MCF 10A (cell line): ENCODE data around the gene GFRA1. TPM values are rescaled to one million over a fixed set of nuclear protein-coding genes. Genes with fewer than 3 reads are reported as not detected.
A peak's percentile ranks its signal among the peaks of the same experiment; 100 is the strongest.

Source experiments
- Bru-seq: library from RNA; stranded (reverse); fragments of 400-500 nt; gene quantifications from one replicate; lab custom pipeline; 2021; lab: Mats Ljungman, UMichigan
- BruChase-seq, 2 experiments: library from RNA; stranded (reverse); fragments of 400-500 nt; gene quantifications; one replicate each; lab custom pipeline; 2021; lab: Mats Ljungman, UMichigan
- BruUV-seq: library from RNA; stranded (reverse); fragments of 400-500 nt; replicated peaks from 2 replicates; lab custom pipeline; 2021; lab: Mats Ljungman, UMichigan
- CTCF ChIA-PET: fragments of 300-600 bp; sonication (Branson Sonifier 250); formaldehyde crosslinking; extraction: SDS; loops from one replicate; lab custom pipeline; 2021; ENCODE audit warnings: antibody characterized with exemption, inconsistent platforms; lab: Yijun Ruan, JAX
- POLR2A ChIA-PET: fragments of 300-600, 350-650 bp; sonication (Branson Sonifier 250); formaldehyde crosslinking; extraction: SDS; loops from one replicate; lab custom pipeline; 2020; ENCODE audit warnings: antibody characterized with exemption, inconsistent platforms; lab: Yijun Ruan, JAX
- DNase-seq: peaks from one replicate; pipeline ENCODE4 v3.0.0-alpha.2; 2018; ENCODE audit not compliant: unreplicated experiment
- H3K27ac Mint-ChIP-seq: one replicate; pipeline ENCODE4 v1.8.0; 2022; ENCODE audit warnings: mild to moderate bottlenecking, low read depth, mixed read lengths; ENCODE audit not compliant: unreplicated experiment
- H3K27me3 Mint-ChIP-seq: one replicate; pipeline ENCODE4 v1.8.0; 2022; ENCODE audit warnings: mixed read lengths; ENCODE audit not compliant: insufficient read depth, unreplicated experiment
- H3K36me3 Mint-ChIP-seq: one replicate; pipeline ENCODE4 v1.8.0; 2022; ENCODE audit warnings: mild to moderate bottlenecking, moderate library complexity, mixed read lengths; ENCODE audit not compliant: insufficient read depth, unreplicated experiment
- H3K4me1 Mint-ChIP-seq: one replicate; pipeline ENCODE4 v1.8.0; 2022; ENCODE audit warnings: mixed read lengths; ENCODE audit not compliant: insufficient read depth, unreplicated experiment
- H3K4me3 Mint-ChIP-seq: one replicate; pipeline ENCODE4 v1.8.0; 2022; ENCODE audit warnings: mild to moderate bottlenecking, moderate library complexity, mixed read lengths; ENCODE audit not compliant: unreplicated experiment
- H3K9me3 Mint-ChIP-seq: one replicate; pipeline ENCODE4 v1.8.0; 2022; ENCODE audit warnings: mixed read lengths; ENCODE audit not compliant: unreplicated experiment
- CTCF ChIP-seq: fragments of 200-600 bp; IDR thresholded peaks from one replicate; pipeline ENCODE4 v1.8.0; 2022; ENCODE audit warnings: antibody characterized with exemption, mild to moderate bottlenecking; ENCODE audit not compliant: unreplicated experiment
- intact Hi-C: fragments of 100-400 bp; cut with micrococcal nuclease; formaldehyde crosslinking; loops from 2 replicates; pipeline ENCODE4 v1.14.1; 2022
- long read RNA-seq: library from polyadenylated mRNA; stranded (forward); transcript quantifications from one replicate; pipeline ENCODE4 v2.0.0, GENCODE V29; 2022
- total RNA-seq: library from RNA; stranded (reverse); gene quantifications from 2 replicates; pipeline ENCODE4 v1.2.3, GENCODE V29; 2022

Gene GFRA1, protein sequence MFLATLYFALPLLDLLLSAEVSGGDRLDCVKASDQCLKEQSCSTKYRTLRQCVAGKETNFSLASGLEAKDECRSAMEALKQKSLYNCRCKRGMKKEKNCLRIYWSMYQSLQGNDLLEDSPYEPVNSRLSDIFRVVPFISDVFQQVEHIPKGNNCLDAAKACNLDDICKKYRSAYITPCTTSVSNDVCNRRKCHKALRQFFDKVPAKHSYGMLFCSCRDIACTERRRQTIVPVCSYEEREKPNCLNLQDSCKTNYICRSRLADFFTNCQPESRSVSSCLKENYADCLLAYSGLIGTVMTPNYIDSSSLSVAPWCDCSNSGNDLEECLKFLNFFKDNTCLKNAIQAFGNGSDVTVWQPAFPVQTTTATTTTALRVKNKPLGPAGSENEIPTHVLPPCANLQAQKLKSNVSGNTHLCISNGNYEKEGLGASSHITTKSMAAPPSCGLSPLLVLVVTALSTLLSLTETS
- total RNA-seq (not detected in 2 replicates), Bru-seq, nascent RNA (percentile 0 among the genes with signal in this experiment), BruChase-seq, experiment 1, labeled RNA remaining after a 6-hour chase (percentile 3 among the genes with signal in this experiment), BruChase-seq, experiment 2, labeled RNA remaining after a 2-hour chase (percentile 1 among the genes with signal in this experiment)
- long read RNA-seq: 0 reads

DNA sequence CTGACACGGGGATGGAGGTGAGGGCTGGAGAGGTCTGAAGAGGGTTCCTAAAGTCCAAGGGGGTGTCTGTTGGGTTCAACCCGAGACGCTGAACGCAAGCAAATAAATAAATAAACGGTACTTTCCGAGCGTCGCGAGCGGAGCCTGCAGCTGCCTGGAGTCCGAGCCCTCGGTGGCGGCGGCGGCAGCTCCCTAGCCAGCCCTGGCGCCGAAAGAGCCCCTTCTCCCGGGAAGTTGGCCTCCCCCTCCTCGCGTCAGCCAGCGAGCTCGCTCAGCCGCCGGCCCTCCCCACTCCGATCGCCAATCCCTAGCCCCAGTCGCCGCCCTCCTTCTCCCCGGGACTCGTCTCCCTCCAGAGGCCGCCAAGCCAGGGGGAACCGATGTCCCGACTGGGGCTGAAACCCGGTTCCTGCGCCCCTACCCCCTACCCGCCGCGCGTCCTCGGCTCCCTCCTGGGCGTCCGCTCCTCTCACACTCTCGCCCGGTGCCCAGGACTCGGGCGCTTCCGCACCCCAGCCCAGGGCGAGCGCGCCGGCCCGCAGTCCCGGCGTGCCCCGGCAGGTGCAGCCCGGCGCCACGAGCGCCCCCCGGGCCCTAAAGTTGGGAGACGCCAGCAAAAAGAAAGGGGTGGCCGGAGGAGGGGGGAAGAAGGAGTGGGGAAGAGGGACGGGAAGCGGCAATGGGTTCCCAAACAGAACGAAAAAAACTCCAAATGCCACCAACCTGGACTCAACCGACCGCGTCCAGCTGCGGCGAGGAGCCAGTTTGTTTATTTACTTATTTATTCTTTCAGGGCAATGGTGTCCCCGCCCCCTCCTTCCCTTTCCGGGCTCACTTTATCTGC is at the start of gene GFRA1:
Gene GFRA1 (minus strand): TSS at position 767 of the 844 bp plus-strand sequence. CDS start 1,177 bp downstream, outside the sequence.
- ChIA-PET POLR2A (interaction anchor here (1.3 kb wide), 1 partner anchor 308 kb away, joined by 3 read pairs; no protein-coding TSS in a partner anchor), CTCF (interaction anchor here (0.6 to 1.4 kb wide), 6 partner anchors 15 to 445 kb away, joined by 3 to 7 read pairs (median 4); no protein-coding TSS in a partner anchor)
- no TSS peak for BruUV-seq
- peak within 1 kb of the TSS; percentile 68 for H3K4me3 Mint-ChIP-seq
- DNase-seq: no peak
- no peak for TF ChIP-seq CTCF
- no peaks in the 10 kb centered on the region for H3K9me3 Mint-ChIP-seq
- H3K36me3 Mint-ChIP-seq: no peaks in the 10 kb centered on the region
- H3K4me1 Mint-ChIP-seq: peaks cover 10% of the 10 kb centered on the region
- intact Hi-C loops: no loop called here
- H3K27me3 Mint-ChIP-seq: peaks cover 23% of the 10 kb centered on the region
- no peak within 1 kb of the TSS for H3K27ac Mint-ChIP-seq

DNA sequence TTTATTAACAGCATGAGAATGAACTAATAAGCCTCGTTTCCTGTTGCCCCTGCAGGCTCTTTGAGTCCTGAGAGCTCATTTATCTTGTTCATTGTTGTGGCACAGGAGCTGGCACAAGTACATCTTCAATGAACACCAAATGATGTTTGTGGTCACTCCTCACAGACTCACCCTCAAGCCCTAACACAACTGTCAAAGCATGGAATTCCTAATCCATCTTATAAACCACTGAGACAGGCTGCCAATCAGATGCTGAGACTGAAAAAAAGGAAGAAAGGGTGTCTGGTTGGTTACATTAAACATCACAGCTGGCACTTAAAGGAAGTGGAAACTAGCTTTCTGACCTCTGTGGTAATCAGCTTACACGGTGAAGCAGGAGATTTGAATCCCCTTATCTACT is 43.5 kb upstream of the GFRA1 start:
- ChIA-PET POLR2A (no interaction called here), CTCF (interaction anchor here (0.6 kb wide), 2 partner anchors 365 to 517 kb away, joined by 3 read pairs; no protein-coding TSS in a partner anchor)
- Mint-ChIP-seq H3K27me3 (no peaks in the 10 kb centered on the region), H3K36me3 (peaks cover 6% of the 10 kb centered on the region), H3K9me3 (no peaks in the 10 kb centered on the region), H3K27ac (no peak overlapping the region), H3K4me3 (no peak overlapping the region), H3K4me1 (no peaks in the 10 kb centered on the region)
- DNase-seq: no peak
- no TSS peak for BruUV-seq
- intact Hi-C loops: no loop called here
- no peak for TF ChIP-seq CTCF

- no TSS peak for BruUV-seq
- no peak for TF ChIP-seq CTCF
- Mint-ChIP-seq H3K27me3 (no peaks in the 10 kb centered on the region), H3K4me1 (no peaks in the 10 kb centered on the region), H3K36me3 (peaks cover 6% of the 10 kb centered on the region), H3K4me3 (no peak overlapping the region), H3K27ac (no peak overlapping the region), H3K9me3 (no peaks in the 10 kb centered on the region)
- DNase-seq: no peak
- POLR2A ChIA-PET: no interaction called here
- CTCF ChIA-PET: no interaction called here
- intact Hi-C loops: no loop called here
Observed at GRCh38 chr10:116312548-116312947, 39.5 kb upstream of the GFRA1 start.
